GM21786 (cell line): ENCODE measurements around the gene TOR3A.

Source experiments
- ATAC-seq: cut with Tn5 transposase; IDR thresholded peaks from one replicate; pipeline ENCODE4 v1.9.1; 2021; ENCODE audit not compliant: unreplicated experiment

The TOR3A gene

DNA sequence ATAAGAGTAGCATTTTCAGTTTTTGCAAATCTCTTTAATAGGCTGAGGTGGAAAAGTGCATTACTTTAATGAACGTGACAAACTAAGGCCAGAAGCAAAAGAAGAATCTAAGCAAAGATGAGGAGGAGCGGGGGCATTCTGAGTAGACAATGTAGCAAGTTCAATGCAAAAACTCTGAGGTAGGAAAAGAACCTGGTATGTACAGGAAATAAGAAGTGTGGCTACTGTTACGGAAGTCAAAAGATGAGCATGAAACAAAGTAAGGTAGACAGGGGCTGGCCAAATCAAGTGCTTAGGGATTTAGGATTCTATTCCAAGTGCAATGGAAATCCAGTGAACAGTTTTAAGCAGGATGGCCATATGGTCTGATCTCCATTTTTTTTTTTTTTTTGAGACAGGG, 63.7 kb downstream of the TOR3A start:
- ATAC-seq = no peak
